T-cell (primary cell): ENCODE data around the gene MARS1. TPM values are rescaled to one million over a fixed set of nuclear protein-coding genes. Genes with fewer than 3 reads are reported as not detected.

ENCODE experiments used
- ATAC-seq, 4 experiments: fragments of 200-7000 bp in 3 of 4; fragments of 150-1000 bp in 1 of 4; cut with Tn5 transposase; replicated peaks in 1 of 4; 1 replicate in 3 of 4; 2 replicates in 1 of 4; pipeline ENCODE4 v1.10.0; 2021; ENCODE audit warnings: moderate library complexity in 3 of 4, mild to moderate bottlenecking in 2 of 4, moderate number of reproducible peaks in 1 of 4
- CTCF ChIA-PET, 2 donors: fragments of 300-600 bp; sonication (Branson Sonifier 250); formaldehyde crosslinking; loops; one replicate each; lab custom pipeline; 2022; ENCODE audit warnings: antibody characterized with exemption in 2 of 2; lab: Charles Lee
- POLR2A ChIA-PET, 2 donors: fragments of 300-600 bp; sonication (Branson Sonifier 250); formaldehyde crosslinking; loops; one replicate each; lab custom pipeline; 2022; ENCODE audit warnings: antibody characterized with exemption in 2 of 2; lab: Charles Lee
- DNase-seq, 35 experiments: peaks; one replicate each; pipeline versions ENCODE4 v3.0.0 to v3.0.0-alpha.2; 2013 to 2023
- H3K27ac ChIP-seq: one replicate; pipeline ENCODE4 v1.5.1; 2013; ENCODE audit warnings: low read length
- H3K27me3 ChIP-seq, 2 experiments: replicated peaks in 1 of 2; 1 replicate in 1 of 2; 2 replicates in 1 of 2; pipeline versions ENCODE4 v1.6.1 to v1.7.0; 2013; ENCODE audit warnings: low read length in 1 of 2, mixed read lengths in 1 of 2; ENCODE audit not compliant: control insufficient read depth in 2 of 2, insufficient read depth in 2 of 2; ENCODE audit errors: extremely low read depth in 1 of 2
- H3K36me3 ChIP-seq, 2 donors: 1 replicate in 1 of 2; 2 replicates in 1 of 2; pipeline versions ENCODE4 v1.6.1 to v1.7.0; 2013; ENCODE audit warnings: low read length in 1 of 2; ENCODE audit not compliant: control insufficient read depth in 2 of 2, insufficient read depth in 1 of 2; ENCODE audit errors: extremely low read depth in 1 of 2
- H3K4me1 ChIP-seq, 2 experiments: 1 replicate in 1 of 2; 2 replicates in 1 of 2; pipeline versions ENCODE4 v1.6.1 to v1.7.0; 2013; ENCODE audit warnings: low read length in 2 of 2, mixed read lengths in 1 of 2; ENCODE audit not compliant: insufficient read depth in 2 of 2, control insufficient read depth in 1 of 2; ENCODE audit errors: extremely low read depth in 1 of 2
- H3K4me3 ChIP-seq, 2 donors: 1 replicate in 1 of 2; 2 replicates in 1 of 2; pipeline versions ENCODE4 v1.5.1 to v1.7.0; 2013; ENCODE audit warnings: mild to moderate bottlenecking in 2 of 2, low read length in 1 of 2, moderate library complexity in 1 of 2; ENCODE audit not compliant: control insufficient read depth in 1 of 2; ENCODE audit errors: extremely low read depth in 1 of 2
- H3K9me3 ChIP-seq: 2 replicates; pipeline ENCODE4 v1.7.0; 2013
- H3K27ac Mint-ChIP-seq, 2 donors: one replicate each; pipeline ENCODE4 v1.8.0; 2020 to 2021; ENCODE audit warnings: mild to moderate bottlenecking in 2 of 2, mixed read lengths in 2 of 2
- H3K27me3 Mint-ChIP-seq, 2 donors: one replicate each; pipeline ENCODE4 v1.8.0; 2021 to 2022; ENCODE audit warnings: mixed read lengths in 2 of 2
- H3K36me3 Mint-ChIP-seq: one replicate; pipeline ENCODE4 v1.8.0; 2021; ENCODE audit warnings: mixed read lengths
- H3K4me1 Mint-ChIP-seq, 3 donors: one replicate each; pipeline ENCODE4 v1.8.0; 2020 to 2022; ENCODE audit warnings: mixed read lengths in 3 of 3, mild to moderate bottlenecking in 1 of 3
- H3K4me3 Mint-ChIP-seq, 3 donors: one replicate each; pipeline ENCODE4 v1.8.0; 2020 to 2022; ENCODE audit warnings: mild to moderate bottlenecking in 3 of 3, mixed read lengths in 3 of 3, moderate library complexity in 3 of 3
- H3K9me3 Mint-ChIP-seq, 3 donors: one replicate each; pipeline ENCODE4 v1.8.0; 2020 to 2022; ENCODE audit warnings: mixed read lengths in 3 of 3
- WGBS: methylation state at CpG from one replicate; pipeline ENCODE4 v1.1.5; 2013; ENCODE audit warnings: missing lambda C conversion rate; ENCODE audit not compliant: insufficient coverage; 5-methylcytosine and 5-hydroxymethylcytosine counted together
- total RNA-seq, 35 experiments: library from RNA in 6 of 35; stranded (reverse) in 6 of 35; fragments of 120-200 nt in 1 of 35; gene quantifications; one replicate each; pipeline versions ENCODE4 v1.2.1 to v1.2.4 and lab custom pipeline; 2013 to 2026

The MARS1 gene
- total RNA-seq, 5 donors from 2014 or later (not counting 1 experiment from before 2014, with no cell fraction given) = 167 to 350 (median 320) TPM

- no peak for ATAC-seq
- no CpG with 5 or more reads among the region's 2 CpGs for whole genome bisulfite sequencing
- POLR2A ChIA-PET = no interaction called here
- Histone ChIP-seq H3K27me3 (peaks cover 13 to 20% of the 10 kb centered on the region in 2 experiments), H3K4me3 (no peak overlapping the region), H3K36me3 (no peaks in the 10 kb centered on the region), H3K9me3 (no peaks in the 10 kb centered on the region), H3K4me1 (peaks cover 7 to 32% of the 10 kb centered on the region in 2 experiments), H3K27ac (no peak overlapping the region)
- H3K36me3 Mint-ChIP-seq = no peaks in the 10 kb centered on the region
- peaks cover 0 to 7% of the 10 kb centered on the region in 2 donors for H3K27me3 Mint-ChIP-seq
- H3K4me3 Mint-ChIP-seq = peak overlapping the region; percentile 94 to 97 (median 96)
- H3K27ac Mint-ChIP-seq = peak overlapping the region in 1 of 2 donors; percentile 57
- DNase-seq = no peak
- H3K9me3 Mint-ChIP-seq = no peaks in the 10 kb centered on the region
- CTCF ChIA-PET = no interaction called here
- H3K4me1 Mint-ChIP-seq = peaks cover 41 to 52% (median 49%) of the 10 kb centered on the region in 3 donors
Measured at GRCh38 chr12:57548013-57548315, 60.1 kb downstream of the MARS1 start.

- ATAC-seq = no peak
Measured at GRCh38 chr12:57548488-57548887, 60.6 kb downstream of the MARS1 start.

DNA sequence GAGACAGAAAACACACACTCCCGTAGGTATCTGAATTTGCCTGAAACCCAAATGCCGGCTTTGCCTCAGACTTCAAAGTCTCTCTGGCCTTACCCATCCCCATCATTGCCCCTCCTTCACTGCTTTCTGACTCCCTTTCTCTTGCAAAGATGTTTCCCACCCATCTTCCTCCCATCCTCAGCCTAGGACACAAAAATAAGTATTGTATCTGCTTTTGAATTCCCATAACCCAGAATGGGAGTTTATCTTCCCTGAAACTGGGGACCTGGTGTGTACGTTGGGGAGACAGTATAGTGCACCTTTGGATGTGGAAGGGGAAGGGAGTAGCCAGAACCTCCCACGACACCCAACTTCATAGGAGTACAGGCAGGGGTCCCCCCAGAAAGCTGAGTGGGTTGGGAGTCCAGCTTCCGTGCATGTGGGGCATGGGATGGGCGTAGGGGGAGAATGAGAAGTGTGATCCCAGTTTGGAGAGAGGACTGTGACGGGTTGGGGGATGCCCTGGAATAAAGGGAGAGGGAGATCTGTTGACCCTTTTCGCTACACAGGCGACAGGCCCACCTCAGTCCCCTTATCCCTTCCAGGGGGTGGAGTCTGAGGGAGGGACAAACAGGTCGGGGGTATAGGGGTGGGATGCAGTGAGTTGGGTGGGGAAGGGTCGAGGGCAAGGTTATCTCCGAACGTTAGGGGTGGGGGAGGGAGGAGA is 61.5 kb downstream of the MARS1 start:
- WGBS = 49% methylated on average over 10 of the region's 13 CpGs
- Histone ChIP-seq H3K4me1 (peaks cover 7 to 26% of the 10 kb centered on the region in 2 experiments), H3K27me3 (peaks cover 13 to 20% of the 10 kb centered on the region in 2 experiments), H3K4me3 (peak overlapping the region; percentile 5 to 52), H3K27ac (no peak overlapping the region), H3K36me3 (no peaks in the 10 kb centered on the region), H3K9me3 (no peaks in the 10 kb centered on the region)
- DNase-seq (no peak), ATAC-seq (peak in 1 of 4 experiments; percentile 0)
- peaks cover 0 to 9% of the 10 kb centered on the region in 2 donors for H3K27me3 Mint-ChIP-seq
- H3K9me3 Mint-ChIP-seq = no peaks in the 10 kb centered on the region
- peak overlapping the region; percentile 61 to 72 (median 68) for H3K4me3 Mint-ChIP-seq
- ChIA-PET CTCF (no interaction called here), POLR2A (no interaction called here)
- peaks cover 40 to 43% (median 41%) of the 10 kb centered on the region in 3 donors for H3K4me1 Mint-ChIP-seq
- H3K36me3 Mint-ChIP-seq = no peaks in the 10 kb centered on the region
- no peak overlapping the region for H3K27ac Mint-ChIP-seq

More at GRCh38 chr12:57548488-57548887, 60.6 kb downstream of the MARS1 start:
- Histone ChIP-seq H3K27ac (no peak overlapping the region), H3K4me1 (peaks cover 7 to 31% of the 10 kb centered on the region in 2 experiments), H3K9me3 (no peaks in the 10 kb centered on the region), H3K36me3 (no peaks in the 10 kb centered on the region), H3K4me3 (no peak overlapping the region), H3K27me3 (peaks cover 13 to 20% of the 10 kb centered on the region in 2 experiments)
- Mint-ChIP-seq H3K27me3 (peaks cover 0 to 7% of the 10 kb centered on the region in 2 donors), H3K27ac (no peak overlapping the region), H3K9me3 (no peaks in the 10 kb centered on the region), H3K4me1 (peaks cover 41 to 50% (median 46%) of the 10 kb centered on the region in 3 donors), H3K4me3 (peak overlapping the region in 2 of 3 donors; percentile 21 to 68), H3K36me3 (no peaks in the 10 kb centered on the region)
- DNase-seq = no peak
- WGBS = no CpG with 5 or more reads among the region's 2 CpGs
- ChIA-PET CTCF (no interaction called here), POLR2A (no interaction called here)

DNA sequence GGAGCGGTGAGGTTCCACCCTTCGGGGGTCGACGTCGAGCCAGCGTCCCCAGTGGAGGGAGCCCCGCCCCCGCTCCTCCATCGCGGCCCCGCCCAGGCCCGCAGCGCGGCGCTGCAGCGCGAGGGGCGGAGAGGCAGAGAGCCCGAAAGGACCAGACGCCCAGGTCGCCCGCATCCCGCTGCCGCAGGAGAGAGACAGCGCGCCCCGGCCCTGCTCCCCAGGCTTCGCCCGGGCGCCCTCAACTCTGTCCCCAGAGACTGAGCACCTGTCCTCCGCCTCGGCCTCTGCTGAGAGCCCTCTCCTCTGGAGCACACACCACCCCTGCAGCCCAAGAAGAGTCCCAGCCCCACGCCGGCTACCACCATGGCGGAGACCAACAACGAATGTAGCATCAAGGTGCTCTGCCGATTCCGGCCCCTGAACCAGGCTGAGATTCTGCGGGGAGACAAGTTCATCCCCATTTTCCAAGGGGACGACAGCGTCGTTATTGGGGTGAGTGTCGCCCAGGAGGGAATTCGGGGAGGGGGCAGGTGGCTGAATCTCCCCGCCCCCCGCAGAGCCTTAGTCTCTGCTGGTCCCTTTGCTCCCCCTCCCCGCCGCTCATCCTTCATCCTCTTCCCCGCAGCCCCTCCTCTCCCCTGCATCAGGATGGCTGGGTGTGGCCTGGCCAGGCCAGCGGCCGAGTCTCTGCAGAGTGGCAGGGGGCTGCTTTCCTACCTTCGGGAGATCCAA is 62.2 kb downstream of the MARS1 start, which contains the start of gene KIF5A:
Gene KIF5A, plus strand, starts transcription at position 136 of the 732 bp plus-strand sequence. Its CDS starts 228 bp downstream, at position 364.
- CTCF ChIA-PET = no interaction called here
- Histone ChIP-seq H3K4me3 (peak within 1 kb of the TSS; percentile 44 to 52), H3K4me1 (peaks cover 7 to 26% of the 10 kb centered on the region in 2 experiments), H3K36me3 (no peaks in the 10 kb centered on the region), H3K27me3 (peaks cover 14 to 20% of the 10 kb centered on the region in 2 experiments), H3K27ac (no peak within 1 kb of the TSS), H3K9me3 (no peaks in the 10 kb centered on the region)
- peak; percentile 51 to 65 (median 62) for ATAC-seq
- POLR2A ChIA-PET = no interaction called here
- Mint-ChIP-seq H3K27me3 (peaks cover 0 to 9% of the 10 kb centered on the region in 2 donors), H3K4me3 (peak within 1 kb of the TSS; percentile 68 to 72 (median 72)), H3K36me3 (no peaks in the 10 kb centered on the region), H3K9me3 (no peaks in the 10 kb centered on the region), H3K4me1 (peaks cover 35 to 39% (median 35%) of the 10 kb centered on the region in 3 donors), H3K27ac (peak within 1 kb of the TSS in 1 of 2 donors; percentile 52)
- peak in 32 of 35 experiments; percentile 11 to 70 (median 36) for DNase-seq
- 12% methylated on average over 44 of the region's 52 CpGs for WGBS

GRCh38 chr12:57550641-57551549 is 63.0 kb downstream of the MARS1 start:
- 93% methylated on average over 2 of the region's 7 CpGs for WGBS

More at GRCh38 chr12:57550641-57551549, 63.0 kb downstream of the MARS1 start:
- no peaks in the 10 kb centered on the region for H3K36me3 ChIP-seq
- H3K4me3 ChIP-seq = no peak overlapping the region
- CTCF ChIA-PET = no interaction called here
- POLR2A ChIA-PET = no interaction called here
- peaks cover 0 to 9% of the 10 kb centered on the region in 2 donors for H3K27me3 Mint-ChIP-seq
- ATAC-seq (no peak), DNase-seq (no peak)
- H3K9me3 ChIP-seq = no peaks in the 10 kb centered on the region
- H3K9me3 Mint-ChIP-seq = no peaks in the 10 kb centered on the region
- H3K36me3 Mint-ChIP-seq = no peaks in the 10 kb centered on the region
- H3K4me1 ChIP-seq = peaks cover 7 to 22% of the 10 kb centered on the region in 2 experiments
- H3K27ac Mint-ChIP-seq = no peak overlapping the region
- H3K4me3 Mint-ChIP-seq = peak overlapping the region; percentile 55 to 68 (median 66)
- peaks cover 15 to 20% of the 10 kb centered on the region in 2 experiments for H3K27me3 ChIP-seq
- H3K4me1 Mint-ChIP-seq = peaks cover 27 to 31% (median 30%) of the 10 kb centered on the region in 3 donors
- no peak overlapping the region for H3K27ac ChIP-seq
